HG03378 (cell line): Measurements from ENCODE around the gene TMEM167B.

Experiments
- ATAC-seq: cut with Tn5 transposase; IDR thresholded peaks from one replicate; pipeline ENCODE4 v1.9.1; 2021; ENCODE audit warnings: mild to moderate bottlenecking, moderate library complexity; ENCODE audit not compliant: unreplicated experiment

The TMEM167B gene

DNA sequence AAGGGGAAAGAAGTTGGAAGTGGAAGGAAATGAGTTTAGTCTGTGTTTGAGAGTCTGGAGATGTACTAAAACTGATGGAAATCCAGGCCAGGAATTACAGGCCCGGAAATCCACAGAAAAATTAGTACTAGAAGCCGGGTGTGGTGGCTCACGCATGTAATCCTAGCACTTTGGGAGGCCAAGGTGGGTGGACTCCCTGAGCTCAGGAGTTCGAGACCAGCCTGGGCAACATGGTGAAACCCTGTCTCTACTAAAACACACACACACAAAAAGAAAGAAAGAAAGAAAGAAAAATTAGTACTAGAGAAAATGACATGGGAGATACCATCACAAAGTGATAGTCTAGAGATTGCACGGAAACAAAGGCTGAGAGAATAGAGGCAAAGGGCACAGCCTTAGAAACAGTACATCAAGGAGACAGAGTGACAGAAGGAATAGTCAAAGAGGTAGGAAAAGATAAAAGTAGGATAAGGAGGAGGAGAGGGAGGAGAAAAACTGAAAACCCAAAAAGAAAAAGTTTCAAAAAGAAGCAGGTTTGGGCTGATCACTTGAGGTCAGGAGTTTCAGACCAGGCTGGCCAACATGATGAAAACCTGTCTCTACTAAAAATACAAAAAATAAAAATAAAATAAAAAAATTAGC lies 10.0 kb upstream of the TMEM167B start:
- ATAC-seq: no peak

DNA sequence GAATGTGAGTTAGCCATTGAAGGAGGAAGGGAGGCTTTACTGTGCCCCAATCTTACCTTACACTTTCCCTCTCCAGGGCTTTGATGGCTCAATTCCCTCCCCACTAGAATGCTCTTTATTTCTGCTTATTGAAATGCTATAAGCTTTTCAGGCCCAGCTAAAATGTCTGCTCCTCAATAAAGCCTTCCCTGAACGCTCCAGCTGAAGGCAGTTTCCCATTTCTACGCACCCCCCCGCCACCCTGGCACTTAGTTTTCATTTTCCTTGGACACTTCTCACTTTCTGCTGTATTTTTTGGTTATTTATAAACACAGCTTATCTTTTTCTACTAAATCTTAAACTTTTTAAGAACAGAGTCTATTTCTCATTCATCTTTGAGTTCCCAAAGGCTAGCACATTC lies 7.1 kb upstream of the TMEM167B start:
- no peak for ATAC-seq

DNA sequence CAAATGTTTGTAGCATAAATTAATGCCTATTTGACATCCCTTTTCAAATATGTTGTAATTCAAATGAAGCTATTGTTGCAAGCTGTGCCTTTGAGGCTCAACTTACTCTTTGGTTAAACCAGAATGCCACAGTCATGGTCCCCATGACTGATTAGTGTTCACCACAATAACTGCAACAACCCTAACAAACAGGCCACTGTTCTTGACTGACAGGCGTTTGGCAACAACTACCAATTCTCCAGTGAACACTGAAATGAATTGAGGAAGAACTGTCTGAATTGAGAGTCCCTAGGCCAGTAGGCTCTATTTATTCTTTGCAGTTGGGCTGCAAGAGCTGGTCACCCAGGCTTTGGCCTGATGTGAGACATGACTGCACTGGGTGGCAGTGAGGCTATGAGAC lies 6.6 kb upstream of the TMEM167B start:
- no peak for ATAC-seq

DNA sequence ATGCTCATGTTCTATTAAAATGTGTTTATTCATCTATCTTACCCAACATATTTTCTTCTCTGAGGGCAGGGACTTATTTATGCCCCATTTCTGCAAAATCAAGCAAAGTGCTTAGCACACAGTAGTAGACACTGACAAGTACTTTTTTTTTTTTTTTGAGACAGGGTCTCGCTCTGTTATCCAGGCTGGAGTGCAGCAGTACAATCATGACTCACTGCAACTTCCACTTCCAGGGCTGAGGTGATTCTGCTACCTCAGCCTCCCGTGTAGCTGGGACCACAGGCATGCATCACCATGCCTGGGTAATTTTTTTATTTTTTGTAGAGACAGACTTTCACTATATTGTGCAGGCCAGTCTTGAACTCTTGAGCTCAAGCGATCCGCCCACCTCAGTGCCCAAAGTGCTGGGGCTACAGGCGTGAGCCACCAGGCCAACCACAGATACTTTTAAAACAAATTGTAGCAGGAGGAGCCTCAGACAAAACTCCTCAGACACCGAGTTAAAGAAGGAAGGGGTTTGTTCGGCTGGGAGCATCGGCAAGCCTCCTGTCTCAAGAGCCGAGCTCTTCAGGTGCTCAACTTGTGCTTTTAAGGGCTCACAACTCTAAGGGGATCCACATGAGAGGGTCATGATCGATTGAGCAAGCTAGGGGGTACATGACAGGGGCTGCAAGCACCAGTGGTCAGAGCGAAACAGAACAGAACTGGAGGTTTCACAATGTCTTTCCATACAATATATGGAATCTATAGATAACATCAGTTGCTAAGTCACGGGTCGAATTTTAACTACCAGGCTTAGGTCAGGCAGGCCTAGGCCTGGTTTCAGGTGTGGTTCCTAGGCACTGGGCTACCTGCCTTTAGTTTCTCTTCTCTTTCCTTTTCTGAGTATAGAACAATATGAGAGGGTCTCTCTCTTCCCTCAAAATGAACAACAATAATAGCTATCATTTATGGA lies 5.7 kb upstream of the TMEM167B start:
- no peak for ATAC-seq

DNA sequence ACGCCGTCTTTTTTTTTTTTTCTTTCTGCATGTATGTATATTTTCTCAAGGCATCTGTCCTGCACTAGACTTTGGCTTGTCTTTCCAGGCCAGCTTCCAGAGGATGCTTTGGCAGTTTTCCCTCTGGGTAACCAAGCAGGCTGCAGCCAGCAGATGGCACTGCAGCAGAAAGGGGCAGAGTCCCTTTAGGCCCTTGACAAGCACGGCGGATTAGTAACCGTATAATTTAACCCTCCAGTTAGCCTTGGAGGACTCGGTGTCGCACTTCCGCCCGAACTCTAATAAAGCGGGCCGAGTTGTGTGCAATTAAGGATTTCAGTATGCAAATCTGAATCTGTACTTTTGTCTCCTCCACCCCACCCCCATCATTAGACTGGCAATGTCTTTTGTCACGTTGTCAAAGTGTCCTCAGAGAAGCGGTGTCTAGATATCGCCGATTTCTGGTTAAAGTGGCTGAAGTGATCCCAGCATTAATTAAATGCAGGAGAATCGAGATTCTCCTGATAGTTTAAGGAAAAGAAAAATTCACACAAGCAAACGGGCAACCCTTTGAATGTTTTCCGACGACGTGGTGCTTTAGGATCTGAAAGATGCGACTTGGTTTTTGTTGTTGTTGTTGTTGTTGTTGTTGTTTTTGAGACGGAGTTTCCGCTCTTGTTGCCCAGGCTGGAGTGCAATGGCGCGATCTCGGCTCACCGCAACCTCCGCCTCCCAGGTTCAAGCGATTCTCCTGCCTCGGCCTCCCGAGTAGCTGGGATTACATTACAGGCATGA lies 1.1 kb upstream of the TMEM167B start:
- ATAC-seq: no peak

DNA sequence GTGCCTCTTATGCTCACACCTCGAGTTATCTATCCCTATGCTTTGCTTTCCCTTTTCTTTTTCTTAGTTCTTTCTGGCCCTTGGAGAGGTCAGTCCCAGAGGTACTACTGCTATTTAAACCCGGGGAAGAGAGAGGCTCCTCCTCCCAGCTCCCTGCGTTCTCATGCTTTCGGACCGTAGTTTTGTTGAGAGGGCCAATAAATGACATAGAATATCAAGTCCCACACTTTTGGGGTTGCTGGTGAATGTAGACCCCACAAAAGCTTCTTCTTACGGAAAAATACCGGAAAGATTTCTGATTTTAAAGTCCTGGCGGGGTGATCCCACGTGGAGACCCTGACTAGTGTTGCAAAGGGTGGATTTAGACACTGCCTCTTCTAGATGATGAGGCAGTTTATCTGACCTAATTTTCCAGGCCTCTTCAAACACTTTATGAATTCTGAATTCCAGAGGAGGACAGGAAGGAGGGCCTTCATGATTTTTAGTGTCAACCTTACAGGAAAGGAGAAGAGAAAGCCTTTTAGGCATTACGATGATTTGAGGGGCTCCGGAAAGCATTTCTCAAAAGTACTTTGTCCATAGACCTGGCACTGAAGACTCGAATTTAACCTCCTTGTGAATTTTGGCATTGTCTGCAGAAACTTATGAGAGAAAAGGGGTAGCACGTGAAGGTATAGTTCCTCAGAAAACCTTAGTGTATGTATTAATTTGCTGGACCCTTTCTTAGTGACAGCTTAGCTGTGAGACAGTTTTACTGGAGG lies 694 bp downstream of the TMEM167B start:
- peak; percentile 41 for ATAC-seq

DNA sequence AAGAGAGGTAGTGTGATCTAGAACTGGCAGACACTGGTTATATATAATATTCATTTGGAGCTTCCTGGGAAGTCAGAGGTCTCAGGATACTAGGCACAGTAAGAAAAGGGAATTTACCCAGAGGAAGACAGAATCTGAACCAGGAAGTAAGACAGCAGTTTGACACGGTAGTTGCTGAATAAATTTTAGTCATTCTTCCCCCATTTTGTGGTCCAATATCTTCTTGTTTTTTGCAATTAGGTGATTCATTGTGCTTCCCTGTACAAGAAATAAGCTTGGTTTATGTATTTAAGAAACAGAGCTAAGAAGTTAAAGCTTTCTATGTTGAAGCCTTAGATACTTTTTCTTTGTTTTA lies 1.3 kb downstream of the TMEM167B start:
- ATAC-seq: no peak

DNA sequence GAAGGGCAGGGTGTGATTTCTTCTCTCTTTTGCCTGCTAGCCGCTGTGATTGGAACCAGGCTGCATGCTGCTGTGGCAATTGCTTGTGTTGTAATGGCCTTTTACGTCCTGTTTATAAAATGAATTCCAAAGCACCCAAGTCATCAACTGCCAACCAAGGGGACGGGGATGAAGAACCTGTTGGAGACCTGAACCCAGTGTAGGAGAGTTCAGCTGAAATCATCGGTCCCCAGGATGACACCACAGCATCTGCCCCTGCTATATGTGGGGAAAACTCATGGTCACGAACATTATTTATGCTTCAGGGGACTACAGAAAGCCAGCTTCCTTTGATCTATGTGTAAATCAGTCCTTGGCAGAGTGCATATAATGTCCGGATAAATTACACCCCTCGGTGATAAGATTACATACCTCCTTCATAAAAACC lies 3.8 kb downstream of the TMEM167B start:
- ATAC-seq: no peak

DNA sequence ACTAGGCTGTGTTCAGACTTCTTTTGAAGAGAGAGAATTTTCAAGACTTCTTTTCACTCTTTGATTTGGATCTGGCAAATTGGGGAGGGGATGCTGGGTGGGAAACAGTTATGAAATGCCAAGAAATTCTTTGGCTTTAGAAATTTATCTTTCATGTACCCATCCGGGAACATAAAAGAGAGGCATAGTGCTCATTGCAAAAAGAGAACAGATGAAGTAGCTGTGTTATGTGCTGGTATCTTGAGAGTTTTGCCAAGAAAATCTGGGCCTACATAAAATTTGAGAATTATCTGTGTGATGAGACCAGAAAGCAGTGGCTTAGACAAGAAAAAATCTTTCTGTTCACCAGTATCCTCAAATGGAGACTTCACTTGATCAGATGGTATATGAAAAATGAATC lies 4.3 kb downstream of the TMEM167B start:
- ATAC-seq: no peak

DNA sequence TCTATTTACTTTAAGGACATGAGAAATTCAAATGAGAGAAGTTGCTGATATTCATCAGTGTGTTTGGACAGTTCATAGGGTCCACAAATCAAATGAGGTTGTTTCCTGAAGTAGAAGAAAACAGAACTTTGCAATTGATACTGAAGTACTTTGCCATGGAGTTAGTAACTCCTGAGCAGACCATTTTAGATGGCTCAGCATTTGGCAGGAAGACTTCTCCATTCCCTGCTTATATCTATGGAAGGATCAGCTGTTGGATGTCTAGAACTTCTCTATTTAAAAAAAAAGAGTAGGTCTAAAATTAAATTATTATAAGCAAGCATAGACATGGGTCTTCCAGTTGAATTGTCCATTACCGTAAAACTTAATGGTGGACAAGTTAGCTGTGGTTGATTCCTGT lies 5.1 kb downstream of the TMEM167B start:
- ATAC-seq: no peak

DNA sequence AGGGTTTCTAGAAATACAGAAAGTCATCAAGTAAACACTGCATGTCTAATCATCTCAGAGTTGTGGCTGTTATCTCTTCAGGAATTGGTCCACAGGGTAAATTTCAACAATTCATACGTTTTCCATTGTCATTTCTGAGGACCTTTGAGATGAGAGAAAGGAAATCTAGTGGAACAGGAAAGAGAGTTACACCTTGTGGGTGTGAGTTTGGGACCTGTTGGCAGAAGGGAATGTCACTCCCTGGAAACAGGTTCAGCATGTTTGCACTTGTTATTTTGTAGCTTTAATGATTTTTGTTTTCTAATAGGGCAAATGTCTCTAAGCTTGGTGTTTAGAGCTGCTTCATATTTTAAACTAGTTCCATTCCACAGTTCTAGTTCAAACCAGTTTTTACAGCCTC lies 5.6 kb downstream of the TMEM167B start:
- no peak for ATAC-seq

DNA sequence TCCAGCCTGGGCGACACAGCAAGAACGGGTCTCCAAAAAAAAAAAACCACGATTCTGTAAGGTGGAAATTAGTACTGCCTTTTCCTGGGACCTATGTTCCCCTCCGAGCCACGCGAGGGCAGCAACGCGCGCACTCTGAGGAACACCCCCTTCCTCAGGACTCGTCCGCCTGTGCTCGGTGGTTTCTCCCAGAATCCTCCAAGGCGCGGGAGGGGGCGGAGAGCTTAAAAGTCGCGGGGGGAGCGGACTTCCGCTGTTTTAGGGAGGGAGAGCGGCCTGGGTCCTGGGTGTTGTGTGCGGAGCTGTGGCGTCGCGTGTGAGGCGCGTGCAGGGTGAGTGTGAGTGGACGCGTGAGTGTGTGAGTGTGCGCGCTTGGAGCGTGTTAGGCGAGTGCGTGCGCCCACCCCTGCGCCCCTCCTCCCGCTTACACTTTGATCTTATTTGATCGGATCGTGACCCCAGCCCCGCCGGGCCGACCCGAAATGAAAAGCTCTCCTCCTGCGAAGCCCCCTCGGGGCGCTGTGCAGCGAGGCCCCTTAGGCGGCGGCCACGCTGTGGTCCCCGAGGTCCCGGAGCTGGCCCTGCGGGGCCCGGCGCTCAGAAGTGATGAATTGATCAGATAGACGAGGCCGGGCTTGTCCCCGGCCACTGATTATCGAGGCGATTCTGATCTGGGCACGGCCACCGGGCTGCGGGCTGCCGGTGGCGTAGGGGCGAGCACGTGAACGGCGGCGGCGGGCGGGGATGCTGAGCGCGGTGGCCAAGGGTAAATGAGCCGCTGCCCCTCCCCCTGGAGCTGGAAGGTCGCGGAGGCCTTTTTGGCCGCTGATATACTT lies 9.6 kb downstream of the TMEM167B start:
- peak; percentile 81 for ATAC-seq

DNA sequence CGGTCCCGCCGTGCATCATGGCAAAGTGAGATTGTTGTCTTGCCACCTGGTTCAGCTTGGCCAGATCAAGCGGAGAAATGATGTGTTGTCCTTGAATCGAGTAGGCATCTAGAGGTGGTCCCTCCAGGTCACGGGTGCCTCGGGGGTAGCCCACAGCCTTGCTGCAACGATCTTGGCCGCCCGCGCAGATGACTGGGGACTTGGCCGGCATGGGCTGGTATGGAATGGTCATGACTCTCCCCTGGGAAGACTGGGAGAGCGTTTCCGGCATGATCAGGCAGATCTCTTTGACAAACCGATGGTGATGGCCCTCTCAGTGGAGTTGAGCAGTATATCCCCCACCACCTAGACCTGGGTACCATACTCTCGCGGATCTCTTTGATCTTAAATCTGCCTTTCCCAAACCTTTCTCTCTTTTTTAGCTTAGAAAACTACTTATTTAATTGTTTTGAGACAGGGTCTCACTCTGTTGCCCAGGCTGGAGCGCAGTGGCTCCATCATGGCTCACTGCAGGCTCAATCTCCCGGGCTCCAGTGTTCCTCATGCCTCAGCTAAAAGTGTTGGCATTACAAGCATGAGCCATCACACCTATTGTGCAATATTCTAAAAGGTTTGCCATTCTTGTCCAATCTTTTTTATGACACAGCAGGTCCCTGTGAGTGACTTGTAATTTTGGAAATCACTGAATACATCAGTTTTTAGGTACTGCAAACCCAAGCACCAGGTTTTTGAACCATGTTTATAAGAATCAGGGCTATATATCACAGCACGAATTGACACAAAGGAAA lies 14.0 kb downstream of the TMEM167B start:
- ATAC-seq: no peak

DNA sequence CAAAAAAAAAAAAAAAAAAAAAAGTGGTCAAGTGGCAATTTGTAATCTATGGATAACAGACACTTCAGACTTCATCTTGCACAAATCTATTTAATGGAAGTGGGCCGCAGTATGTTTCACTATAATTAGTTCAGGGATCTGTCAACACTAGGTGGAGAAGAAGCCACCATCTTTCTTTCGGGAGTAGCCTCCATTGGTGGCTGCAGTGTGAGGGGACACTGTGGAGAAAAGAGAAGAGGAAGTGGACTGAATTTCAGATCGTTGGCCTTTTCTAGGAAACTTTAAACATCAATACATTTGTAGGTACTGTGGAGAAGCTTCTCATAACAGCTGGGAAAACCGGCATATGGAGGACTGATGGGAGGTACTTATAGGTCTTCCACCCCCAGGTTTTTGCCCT lies 15.3 kb downstream of the TMEM167B start:
- ATAC-seq: no peak

DNA sequence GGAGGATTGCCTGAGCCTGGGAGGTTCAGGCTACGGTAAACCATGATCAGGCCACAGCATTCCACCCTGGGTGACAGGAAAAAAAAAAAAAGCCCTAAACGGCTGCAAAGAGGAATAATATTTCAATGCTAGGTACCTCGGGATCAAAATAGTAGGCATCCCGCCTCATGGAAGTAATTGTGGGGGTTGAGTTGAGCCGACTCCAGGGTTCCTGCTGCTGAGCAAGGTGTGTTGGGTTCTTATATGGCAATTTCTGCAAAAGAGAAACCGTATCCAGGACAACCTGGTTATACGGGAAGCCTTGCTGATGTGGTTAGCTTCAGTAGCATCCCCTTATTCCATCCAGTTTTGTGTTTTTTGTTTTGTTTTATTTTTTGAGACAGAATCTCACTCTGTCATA lies 17.2 kb downstream of the TMEM167B start:
- ATAC-seq: no peak

DNA sequence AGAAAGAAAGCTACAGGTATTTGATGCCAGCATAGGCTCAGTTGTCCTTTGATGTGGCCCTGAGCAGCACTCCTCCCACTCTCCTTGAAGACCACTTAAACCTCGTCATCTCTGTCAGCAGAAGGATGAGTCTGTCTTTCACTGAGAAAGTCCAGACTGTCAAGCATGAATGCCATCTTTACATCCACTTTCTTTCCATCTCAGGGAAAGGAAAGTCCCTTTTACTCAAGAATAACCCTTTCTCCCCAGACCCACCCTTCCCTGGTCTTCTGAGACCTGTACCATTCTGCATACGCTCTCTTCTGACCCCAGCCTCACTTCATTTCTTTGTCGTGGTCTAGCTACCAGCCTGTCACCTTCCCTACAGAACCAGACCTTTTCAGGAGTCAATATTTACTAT lies 19.3 kb downstream of the TMEM167B start:
- ATAC-seq: no peak

DNA sequence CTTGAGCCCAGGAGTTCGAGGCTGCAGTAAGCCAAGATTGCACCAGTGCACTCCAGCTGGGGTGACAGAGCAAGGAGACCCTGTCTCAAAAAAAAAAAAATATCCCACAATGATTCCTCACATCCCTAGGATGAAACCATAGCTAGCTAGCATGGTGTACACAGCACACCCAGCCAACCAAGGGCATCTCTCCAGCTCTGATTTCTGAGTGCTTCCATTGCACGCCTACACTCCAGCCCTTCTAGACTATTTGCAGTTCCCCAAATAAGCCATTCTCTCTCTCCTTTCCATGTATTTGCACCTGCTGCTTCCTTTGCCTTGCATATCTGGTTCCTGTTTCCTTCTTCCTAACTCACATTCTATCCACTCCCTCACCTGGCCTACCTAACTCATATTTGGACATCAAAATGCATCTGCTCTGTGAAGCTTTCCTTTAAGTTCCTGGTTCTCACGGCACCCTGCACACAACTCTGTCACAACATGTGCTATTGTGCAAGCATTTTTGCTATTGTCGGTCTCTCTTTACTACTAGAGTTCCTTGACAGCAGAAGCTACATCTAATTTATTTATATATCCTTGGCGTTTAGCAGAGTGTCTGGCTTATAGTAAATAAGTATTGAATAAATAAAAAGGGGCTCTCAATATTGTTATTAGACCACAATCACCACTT lies 21.0 kb downstream of the TMEM167B start:
- no peak for ATAC-seq

DNA sequence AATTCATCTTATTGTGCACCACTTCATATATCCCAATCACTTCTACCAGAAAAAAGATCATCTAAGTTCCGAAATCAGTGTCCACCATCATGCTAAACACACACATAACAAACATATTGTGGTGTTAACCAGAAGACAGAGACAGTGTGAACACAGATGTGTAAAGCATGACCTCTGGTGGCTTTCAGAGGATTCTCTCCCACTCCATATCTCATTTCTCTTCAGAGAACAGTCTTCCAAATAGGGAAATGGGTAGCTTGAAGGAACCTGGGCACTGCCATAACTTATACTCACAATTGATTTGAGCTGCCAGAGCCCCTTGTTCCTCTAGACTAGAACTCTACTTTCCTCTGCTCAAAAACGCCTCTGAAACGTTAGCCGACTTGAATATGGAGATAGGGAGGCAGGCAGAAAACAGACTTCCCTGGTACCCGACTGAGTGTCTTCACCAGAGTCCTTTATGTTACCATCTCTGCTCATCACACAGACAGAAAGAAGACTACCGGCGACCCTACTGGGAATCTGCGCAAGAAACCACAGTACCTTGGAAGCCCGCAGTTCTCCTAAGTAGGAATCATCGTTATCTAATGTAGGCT lies 21.6 kb downstream of the TMEM167B start:
- no peak for ATAC-seq
